Effector memory CD4-positive, alpha-beta T cell (primary cell): ENCODE data around the gene STMN3.

Source experiments
- DNase-seq, 3 donors: peaks; one replicate each; pipeline ENCODE4 v3.0.0-alpha.2; 2020
- H3K27ac ChIP-seq: 2 replicates; pipeline ENCODE4 v1.7.0; 2013; ENCODE audit warnings: mild to moderate bottlenecking, low read length, moderate library complexity; ENCODE audit not compliant: insufficient read depth, poor library complexity, severe bottlenecking
- H3K27me3 ChIP-seq: replicated peaks from 2 replicates; pipeline ENCODE4 v1.7.0; 2013; ENCODE audit warnings: mild to moderate bottlenecking, low read length; ENCODE audit not compliant: insufficient read depth, control insufficient read depth, poor library complexity, severe bottlenecking
- H3K36me3 ChIP-seq: 2 replicates; pipeline ENCODE4 v1.7.0; 2013; ENCODE audit warnings: mild to moderate bottlenecking, low read length, moderate library complexity; ENCODE audit not compliant: control insufficient read depth, insufficient read depth
- H3K4me1 ChIP-seq: 2 replicates; pipeline ENCODE4 v1.7.0; 2013; ENCODE audit warnings: low read length, mild to moderate bottlenecking; ENCODE audit not compliant: control insufficient read depth, insufficient read depth, poor library complexity, severe bottlenecking
- H3K4me3 ChIP-seq: 2 replicates; pipeline ENCODE4 v1.7.0; 2013; ENCODE audit warnings: low read length, low read depth, mild to moderate bottlenecking; ENCODE audit not compliant: insufficient read depth, poor library complexity, severe bottlenecking
- H3K9me3 ChIP-seq: 2 replicates; pipeline ENCODE4 v1.7.0; 2013; ENCODE audit warnings: mild to moderate bottlenecking, low read length, moderate library complexity; ENCODE audit not compliant: control insufficient read depth
- total RNA-seq, 3 donors: gene quantifications; one replicate each; lab custom pipeline; 2026; lab: John Stamatoyannopoulos, UW

The STMN3 gene
- total RNA-seq = 52.4 to 82.3 (median 77.6) reads per million in 3 donors

DNA sequence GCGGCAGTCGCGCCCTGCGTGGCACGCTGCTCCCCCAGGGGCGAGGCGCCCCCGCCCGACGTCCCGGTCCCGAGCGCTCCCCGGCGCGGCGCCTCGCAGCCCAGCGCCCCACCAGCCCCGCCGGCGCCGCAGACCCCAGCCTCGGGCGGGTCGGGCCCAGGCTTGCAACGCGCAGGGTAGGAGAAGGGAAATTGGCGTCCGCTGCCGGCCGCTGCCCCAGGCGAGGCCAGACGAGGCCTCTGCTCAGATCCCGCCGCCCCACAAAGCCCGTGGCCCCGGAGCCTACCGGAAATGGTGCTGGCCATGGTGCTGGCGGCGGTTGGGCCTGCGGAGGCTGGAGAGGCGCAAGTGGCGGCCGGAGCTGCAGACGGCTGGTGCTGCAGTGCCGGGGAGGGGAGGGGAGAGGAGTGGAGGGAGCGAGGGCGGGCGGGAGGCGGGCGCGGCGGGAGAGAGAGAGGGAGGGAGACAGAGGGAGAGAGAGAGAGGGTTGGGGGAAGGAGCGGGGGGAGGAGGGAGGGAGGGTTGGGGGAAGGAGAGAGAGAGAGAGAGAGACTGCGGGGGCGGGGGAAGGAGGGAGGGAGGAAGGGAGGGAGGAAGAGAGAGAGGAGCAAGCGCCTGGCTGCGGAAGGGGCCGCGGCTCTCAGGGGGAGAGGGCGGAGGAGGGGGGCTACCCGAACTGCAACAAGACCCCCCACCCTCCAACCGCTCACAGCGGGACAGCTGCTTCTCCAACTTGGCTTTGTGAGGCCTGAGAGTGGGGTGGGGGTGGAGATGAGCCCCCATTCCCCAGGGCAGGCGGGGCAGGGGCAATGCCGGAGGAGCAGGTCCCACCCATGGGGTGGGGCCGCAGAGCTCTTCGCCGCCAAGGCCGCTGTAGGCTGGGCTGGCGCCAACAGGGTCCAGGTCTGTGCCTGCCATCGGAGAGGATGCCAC is at the start of gene STMN3:
STMN3 (minus strand) TSS at position 384 of the 933 bp plus-strand sequence; CDS start at position 305, 79 bp downstream.
- no peaks in the 10 kb centered on the region for H3K27me3 ChIP-seq
- peak; percentile 52 to 67 (median 59) for DNase-seq
- peaks cover 22% of the 10 kb centered on the region for H3K4me1 ChIP-seq
- H3K27ac ChIP-seq = peak within 1 kb of the TSS; percentile 60
- no peaks in the 10 kb centered on the region for H3K36me3 ChIP-seq
- peak within 1 kb of the TSS; percentile 71 for H3K4me3 ChIP-seq
- no peaks in the 10 kb centered on the region for H3K9me3 ChIP-seq

DNA sequence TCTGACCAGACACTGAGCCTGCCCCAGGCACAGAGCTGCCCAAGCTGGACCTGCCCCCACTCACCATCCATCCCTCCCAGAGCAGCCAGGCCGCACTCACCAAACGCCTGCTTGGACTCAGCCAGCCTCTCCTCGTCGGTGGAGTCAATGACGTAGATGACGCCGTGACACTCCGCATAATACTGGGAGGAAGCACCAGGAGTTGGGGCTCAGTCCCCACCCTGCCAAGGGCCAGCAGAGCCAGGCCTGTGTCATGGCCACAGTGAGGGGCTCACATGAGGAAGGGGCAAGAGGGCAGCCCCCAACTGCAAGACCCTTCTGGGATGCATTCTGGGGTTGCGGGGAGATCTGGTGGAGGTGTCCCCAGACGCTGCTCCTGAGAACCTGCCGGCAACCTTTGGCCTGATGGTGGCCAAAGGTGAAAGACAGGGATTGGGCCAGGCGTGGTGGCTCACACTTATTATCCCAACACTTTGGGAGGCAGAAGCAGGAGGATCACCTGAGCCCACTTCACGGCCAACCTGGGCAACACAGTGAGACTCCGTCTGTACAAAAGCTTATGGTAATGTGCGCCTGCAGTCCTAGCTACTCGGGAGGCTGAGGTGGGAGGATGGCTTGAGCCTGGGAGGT is 48.9 kb upstream of the STMN3 start:
- no peaks in the 10 kb centered on the region for H3K27me3 ChIP-seq
- H3K9me3 ChIP-seq = no peaks in the 10 kb centered on the region
- H3K4me1 ChIP-seq = peaks cover 33% of the 10 kb centered on the region
- peak overlapping the region; percentile 19 for H3K27ac ChIP-seq
- DNase-seq = no peak
- no peak overlapping the region for H3K4me3 ChIP-seq
- peaks cover 32% of the 10 kb centered on the region for H3K36me3 ChIP-seq

DNA sequence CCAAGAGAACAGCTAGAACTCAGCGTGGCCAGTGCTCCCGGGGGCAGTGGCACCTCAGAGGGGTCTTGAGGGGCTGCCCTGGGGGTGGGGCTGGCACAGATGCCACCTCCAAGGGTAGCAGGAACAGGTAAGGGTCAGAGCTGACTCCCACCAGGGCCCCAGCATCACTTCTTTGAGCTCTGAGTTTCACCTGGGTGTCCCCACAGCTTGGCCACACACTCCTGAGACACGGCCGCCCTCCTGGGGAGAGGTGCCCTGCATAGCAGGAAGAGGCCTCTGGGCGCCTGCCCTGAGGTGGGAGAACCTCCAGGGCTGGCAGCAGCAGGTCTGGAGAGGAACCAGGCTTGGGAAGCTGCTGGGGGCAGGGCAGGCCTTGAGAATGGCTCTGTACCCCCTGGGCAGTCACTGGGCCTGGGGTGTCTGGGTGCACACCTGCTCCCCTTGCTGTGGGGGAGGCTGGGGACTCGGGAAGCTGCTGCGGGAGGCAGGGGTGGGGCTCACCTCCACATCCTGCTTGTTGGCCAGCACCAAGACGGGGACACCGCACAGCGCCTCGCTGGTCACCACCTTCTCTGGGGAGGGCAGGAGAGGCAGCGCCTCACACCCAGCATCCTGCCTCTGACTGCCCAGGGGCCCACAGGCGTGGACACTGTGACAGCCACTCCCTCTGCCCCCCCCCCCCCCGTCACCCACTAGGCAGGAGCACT is 48.3 kb upstream of the STMN3 start:
- Histone ChIP-seq H3K27me3 (no peaks in the 10 kb centered on the region), H3K27ac (peak overlapping the region; percentile 19), H3K4me3 (no peak overlapping the region), H3K4me1 (peaks cover 33% of the 10 kb centered on the region), H3K36me3 (peaks cover 32% of the 10 kb centered on the region), H3K9me3 (no peaks in the 10 kb centered on the region)
- DNase-seq = no peak

DNA sequence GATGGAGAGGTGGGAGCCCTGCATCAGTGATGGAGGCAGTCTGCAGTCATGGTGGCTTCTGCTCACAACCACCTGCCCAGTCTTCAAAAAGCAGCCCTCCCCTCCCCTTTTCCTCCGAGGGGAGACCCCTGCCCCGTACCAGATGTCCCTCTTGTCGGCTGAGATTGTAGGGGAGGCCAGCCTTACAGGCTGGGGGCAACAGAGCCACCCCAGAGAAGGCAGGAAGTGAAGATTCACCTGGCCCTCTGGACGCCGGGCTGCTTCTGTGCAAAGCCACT is 47.8 kb upstream of the STMN3 start:
- peaks cover 28% of the 10 kb centered on the region for H3K36me3 ChIP-seq
- no peak overlapping the region for H3K4me3 ChIP-seq
- no peak for DNase-seq
- H3K4me1 ChIP-seq = peaks cover 35% of the 10 kb centered on the region
- no peaks in the 10 kb centered on the region for H3K27me3 ChIP-seq
- H3K27ac ChIP-seq = no peak overlapping the region
- no peaks in the 10 kb centered on the region for H3K9me3 ChIP-seq

DNA sequence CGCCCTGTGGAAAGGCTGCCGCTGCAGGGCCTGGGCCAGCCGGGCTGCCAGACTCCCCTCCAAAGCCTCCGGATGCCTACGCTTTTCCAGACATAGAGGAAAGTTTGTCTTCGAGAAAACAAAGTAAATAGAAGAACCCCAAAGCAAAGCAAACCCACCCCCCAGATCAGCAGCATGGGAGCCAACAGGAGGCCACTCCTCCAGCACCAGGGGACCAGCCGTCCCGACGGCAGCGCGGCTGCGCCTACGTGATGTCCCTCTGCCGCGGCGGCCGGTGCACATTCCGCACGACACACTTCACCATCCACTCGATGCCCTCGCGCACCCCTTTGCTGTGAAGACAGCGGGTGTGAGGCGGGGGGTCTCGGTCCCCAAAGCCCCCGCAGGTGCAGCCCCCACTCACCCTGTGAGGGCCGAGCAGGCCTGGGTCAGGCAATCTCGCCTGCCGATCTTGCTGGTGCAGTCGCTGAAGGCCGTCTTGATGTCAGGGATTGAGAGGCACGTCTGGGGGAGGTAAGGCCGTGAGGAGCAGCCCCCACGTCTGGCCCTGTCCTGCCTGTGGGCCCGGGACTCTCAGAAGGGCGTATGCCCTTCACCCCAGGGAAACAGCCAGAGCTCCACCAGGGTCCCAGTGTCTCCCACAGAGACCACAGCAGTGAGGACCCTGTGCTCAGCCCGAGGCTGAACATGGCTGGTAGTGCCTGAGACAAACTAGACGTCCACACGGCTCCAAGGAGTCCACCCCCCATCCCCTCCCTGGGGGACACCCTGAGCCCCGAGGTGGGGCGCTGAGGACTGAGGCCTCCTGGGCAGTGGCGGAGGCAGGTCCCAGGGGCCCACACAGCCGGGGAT is 47.2 kb upstream of the STMN3 start:
- peaks cover 23% of the 10 kb centered on the region for H3K36me3 ChIP-seq

DNA sequence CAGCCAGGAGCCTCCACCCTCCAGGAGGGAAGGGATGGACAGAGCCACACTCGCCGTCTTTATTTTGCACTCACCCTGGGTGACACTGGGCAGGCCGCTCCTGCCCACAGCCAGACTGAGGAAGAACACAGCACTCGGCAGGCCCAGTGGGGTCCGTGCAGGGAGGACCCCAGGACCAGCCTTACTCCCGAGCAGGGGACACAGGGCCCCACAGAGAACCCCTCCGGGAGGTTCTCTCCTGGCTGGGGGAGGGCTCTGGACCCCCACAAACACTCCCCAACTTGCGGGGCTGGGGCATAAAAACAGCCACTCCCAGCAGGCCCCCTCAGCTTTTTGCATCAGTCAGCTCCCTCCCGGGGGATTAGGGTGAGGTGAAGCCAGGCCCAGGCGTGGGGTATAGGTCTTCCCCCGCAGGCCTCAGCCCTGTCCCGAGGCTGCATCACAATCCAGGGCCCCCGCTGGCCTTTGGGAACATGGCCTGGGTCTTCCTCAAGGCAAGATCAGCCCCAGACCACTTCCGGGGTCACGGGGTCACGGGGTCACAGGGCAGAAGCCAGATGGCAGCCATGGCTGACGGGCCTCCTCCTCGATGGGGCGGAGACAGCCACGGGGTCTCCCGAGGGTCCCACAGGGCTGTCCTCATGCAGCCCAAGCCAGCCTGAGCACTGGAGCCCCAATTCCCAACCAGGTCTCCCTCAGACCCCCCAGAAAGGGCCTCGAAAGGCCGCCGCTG is 46.4 kb upstream of the STMN3 start:
- DNase-seq = no peak
- Histone ChIP-seq H3K4me3 (no peak overlapping the region), H3K4me1 (peaks cover 36% of the 10 kb centered on the region), H3K27ac (no peak overlapping the region), H3K36me3 (peaks cover 23% of the 10 kb centered on the region), H3K27me3 (no peaks in the 10 kb centered on the region), H3K9me3 (no peaks in the 10 kb centered on the region)

More for the DNA sequence above, 47.2 kb upstream of the STMN3 start:
- H3K27me3 ChIP-seq = no peaks in the 10 kb centered on the region
- no peak overlapping the region for H3K27ac ChIP-seq
- peaks cover 36% of the 10 kb centered on the region for H3K4me1 ChIP-seq
- no peak overlapping the region for H3K4me3 ChIP-seq
- no peaks in the 10 kb centered on the region for H3K9me3 ChIP-seq
- no peak for DNase-seq

DNA sequence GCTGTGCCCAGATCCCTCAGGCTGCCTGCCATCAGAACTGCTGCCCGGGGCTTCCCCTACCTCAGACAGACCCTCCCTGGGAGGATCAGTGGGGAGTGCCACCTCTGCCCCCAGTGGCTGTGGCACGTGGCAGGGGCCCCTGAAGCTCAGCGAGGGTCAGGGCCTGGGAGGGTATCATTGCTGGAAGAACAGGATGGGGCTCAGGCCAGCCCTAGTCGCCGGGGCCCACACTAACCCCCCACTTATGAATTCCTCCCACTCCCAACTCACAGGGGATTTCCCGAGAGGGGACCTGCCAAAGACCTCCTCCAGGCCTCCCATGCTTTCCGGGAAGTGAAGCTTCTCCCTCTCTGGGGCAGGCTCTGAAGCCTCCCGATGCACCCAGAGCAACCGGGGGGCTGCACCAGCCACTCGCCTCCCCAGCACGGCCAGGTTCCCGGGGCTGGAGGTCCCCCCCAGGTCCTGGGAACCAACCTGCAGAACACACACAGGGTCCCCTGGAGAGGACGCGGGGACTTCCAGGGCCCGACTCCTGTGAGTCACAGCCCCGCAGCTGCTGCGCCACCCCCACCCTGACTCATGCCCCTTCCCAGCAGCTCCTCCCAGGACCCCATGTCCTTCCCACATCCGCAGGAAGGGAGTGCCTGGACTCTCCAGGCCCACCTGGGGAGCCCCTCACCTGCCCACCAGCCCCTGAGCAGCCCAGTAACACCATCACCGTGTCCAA is 45.7 kb upstream of the STMN3 start:
- H3K27ac ChIP-seq = no peak overlapping the region
- no peak overlapping the region for H3K4me3 ChIP-seq
- peaks cover 15% of the 10 kb centered on the region for H3K36me3 ChIP-seq
- H3K27me3 ChIP-seq = no peaks in the 10 kb centered on the region
- H3K9me3 ChIP-seq = no peaks in the 10 kb centered on the region
- no peak for DNase-seq
- peaks cover 36% of the 10 kb centered on the region for H3K4me1 ChIP-seq

DNA sequence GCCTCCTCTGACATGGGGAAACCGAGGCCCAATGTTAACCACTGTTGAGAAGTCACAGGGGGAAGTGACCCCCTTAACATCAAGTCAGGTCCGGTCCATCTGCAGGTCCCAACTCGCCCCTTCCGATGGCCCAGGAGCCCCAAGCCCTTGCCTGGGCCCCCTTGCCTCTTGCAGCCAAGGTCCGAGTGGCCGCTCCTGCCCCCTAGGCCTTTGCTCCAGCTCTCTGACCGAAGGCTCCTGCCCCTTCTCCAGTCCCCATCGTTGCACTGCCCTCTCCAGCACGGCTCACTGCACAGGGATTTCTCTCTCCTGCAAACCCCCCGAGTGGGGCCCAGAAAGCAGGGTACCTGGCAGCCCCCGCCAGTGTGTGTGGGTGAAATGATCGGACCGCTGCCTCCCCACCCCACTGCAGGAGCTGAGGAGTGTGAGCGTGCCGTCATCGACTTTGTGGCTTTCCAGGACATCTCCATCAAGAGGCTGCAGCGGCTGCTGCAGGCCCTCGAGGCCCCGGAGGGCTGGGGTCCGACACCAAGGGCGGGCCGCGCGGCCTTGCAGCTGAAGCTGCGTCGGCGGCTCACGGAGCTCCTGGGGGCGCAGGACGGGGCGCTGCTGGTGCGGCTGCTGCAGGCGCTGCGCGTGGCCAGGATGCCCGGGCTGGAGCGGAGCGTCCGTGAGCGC is 44.8 kb upstream of the STMN3 start:
- Histone ChIP-seq H3K4me3 (no peak overlapping the region), H3K27ac (no peak overlapping the region), H3K27me3 (no peaks in the 10 kb centered on the region), H3K9me3 (no peaks in the 10 kb centered on the region), H3K36me3 (peaks cover 8% of the 10 kb centered on the region), H3K4me1 (peaks cover 36% of the 10 kb centered on the region)
- DNase-seq = no peak
